ENCODE data around the gene ATIC. TPM values are rescaled to one million over a fixed set of nuclear protein-coding genes. Genes with fewer than 3 reads are reported as not detected.

ATIC gene
- total RNA-seq, 1 experiment from 2014 or later, result 173 TPM

DNA sequence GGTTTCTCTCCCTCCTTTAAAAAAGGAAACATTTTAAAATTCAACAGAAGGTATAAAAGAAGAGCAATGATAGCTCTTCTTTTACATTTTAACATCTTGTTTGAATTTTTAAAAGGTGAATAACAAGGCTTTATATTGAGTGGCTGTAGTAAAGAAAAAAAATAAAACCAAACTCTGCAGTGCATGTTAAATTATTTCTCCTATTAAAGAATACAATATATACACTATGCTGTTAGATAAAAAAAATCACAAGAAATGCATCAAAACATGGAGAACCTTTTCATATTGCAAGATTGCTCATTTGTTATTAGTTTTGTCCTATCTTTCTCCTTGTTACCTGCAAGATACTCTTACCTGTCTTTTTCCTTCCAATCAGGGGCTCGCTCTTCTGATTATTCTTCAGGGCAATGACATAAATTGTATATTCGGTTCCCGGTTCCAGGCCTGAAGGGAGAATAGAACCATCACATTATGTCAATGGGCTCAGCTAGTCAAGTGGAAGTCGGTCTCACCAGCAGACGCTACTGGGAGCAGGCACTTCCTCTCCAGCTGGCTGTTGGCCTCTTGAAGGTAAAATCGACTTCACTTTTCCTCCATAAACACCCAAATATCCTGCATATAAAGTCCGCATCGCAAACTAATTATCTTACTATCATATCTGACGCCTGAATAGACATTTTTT is 61.2 kb downstream of the ATIC start:
- H3K4me2 ChIP-seq (ENCODE audit: low read length), result no peak overlapping the region
- ChIA-PET RAD21 (ENCODE audit: low non-redundant PET in 1 of 2, low total read pairs in 2 of 2, uncharacterized antibody in 2 of 2, unreplicated experiment in 2 of 2) (no interaction called here), CTCF (no interaction called here), POLR2A (no interaction called here)
- TF ChIP-seq SRF (IDR thresholded peaks at IDR 0.05; ENCODE audit: low read depth) (no peak), ZNF274 (IDR thresholded peaks at IDR 0.05; ENCODE audit: low read depth, low read length) (no peak), ZFX (IDR thresholded peaks at IDR 0.05) (no peak), POLR2AphosphoS5 (IDR thresholded peaks at IDR 0.05; ENCODE audit: low read depth, low read length) (no peak), JUND (IDR thresholded peaks at IDR 0.05) (no peak), POLR2A (IDR thresholded peaks at IDR 0.05; ENCODE audit: borderline replicate concordance, extremely low read depth, insufficient read depth, insufficient read length) (no peak), FOSL1 (IDR thresholded peaks at IDR 0.05; ENCODE audit: low read depth) (no peak), ZBTB33 (IDR thresholded peaks at IDR 0.05; ENCODE audit: extremely low read depth, insufficient replicate concordance, low read length) (no peak), CBX3 (IDR thresholded peaks at IDR 0.05; ENCODE audit: low read depth) (no peak), EZH2phosphoT487 (IDR thresholded peaks at IDR 0.05; ENCODE audit: borderline replicate concordance) (no peak), MAX (IDR thresholded peaks at IDR 0.05) (no peak)
- TF ChIP-seq, protein P1, sequence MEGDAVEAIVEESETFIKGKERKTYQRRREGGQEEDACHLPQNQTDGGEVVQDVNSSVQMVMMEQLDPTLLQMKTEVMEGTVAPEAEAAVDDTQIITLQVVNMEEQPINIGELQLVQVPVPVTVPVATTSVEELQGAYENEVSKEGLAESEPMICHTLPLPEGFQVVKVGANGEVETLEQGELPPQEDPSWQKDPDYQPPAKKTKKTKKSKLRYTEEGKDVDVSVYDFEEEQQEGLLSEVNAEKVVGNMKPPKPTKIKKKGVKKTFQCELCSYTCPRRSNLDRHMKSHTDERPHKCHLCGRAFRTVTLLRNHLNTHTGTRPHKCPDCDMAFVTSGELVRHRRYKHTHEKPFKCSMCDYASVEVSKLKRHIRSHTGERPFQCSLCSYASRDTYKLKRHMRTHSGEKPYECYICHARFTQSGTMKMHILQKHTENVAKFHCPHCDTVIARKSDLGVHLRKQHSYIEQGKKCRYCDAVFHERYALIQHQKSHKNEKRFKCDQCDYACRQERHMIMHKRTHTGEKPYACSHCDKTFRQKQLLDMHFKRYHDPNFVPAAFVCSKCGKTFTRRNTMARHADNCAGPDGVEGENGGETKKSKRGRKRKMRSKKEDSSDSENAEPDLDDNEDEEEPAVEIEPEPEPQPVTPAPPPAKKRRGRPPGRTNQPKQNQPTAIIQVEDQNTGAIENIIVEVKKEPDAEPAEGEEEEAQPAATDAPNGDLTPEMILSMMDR (IDR thresholded peaks at IDR 0.05 in 2 of 3, conservative IDR thresholded peaks at IDR 0.05 in 1 of 3; ENCODE audit: borderline replicate concordance in 1 of 3, insufficient read depth in 1 of 3, low read depth in 2 of 3, low read length in 2 of 3), result no peak
- H3K79me2 ChIP-seq (ENCODE audit: insufficient read depth, low read length), result no peaks in the 10 kb centered on the region
- H4K20me1 ChIP-seq (ENCODE audit: insufficient read depth), result no peaks in the 10 kb centered on the region
- no peaks in the 10 kb centered on the region for H3K27me3 ChIP-seq (ENCODE audit: insufficient read depth, low read length)
- intact Hi-C loops (cut with micrococcal nuclease), result no loop called here
- no TSS peak for BruUV-seq (replicated peaks)
- no peak overlapping the region for H2AFZ ChIP-seq (ENCODE audit: low read depth, low read length, poor library complexity, severe bottlenecking)
- H3K36me3 ChIP-seq (ENCODE audit: control insufficient read depth in 1 of 2, insufficient read depth in 2 of 2, low read length in 2 of 2), result no peaks in the 10 kb centered on the region
- DNase-seq (ENCODE audit: low read depth, low spot score) (no peak), ATAC-seq (no peak)
- no peaks in the 10 kb centered on the region for H3K9me3 ChIP-seq (ENCODE audit: control insufficient read depth in 1 of 2, insufficient read depth in 1 of 2, low read depth in 1 of 2, low read length in 2 of 2)
- H3K9ac ChIP-seq (ENCODE audit: low read length), result no peak overlapping the region
- no peaks in the 10 kb centered on the region for H3K9me2 ChIP-seq (ENCODE audit: insufficient read depth)
- no peaks in the 10 kb centered on the region for H3K4me1 ChIP-seq (ENCODE audit: control insufficient read depth in 1 of 2, insufficient read depth in 2 of 2, low read length in 2 of 2)
- H3K4me3 ChIP-seq (replicated peaks in 1 of 2; ENCODE audit: low read depth in 1 of 2, low read length in 2 of 2), result no peak overlapping the region
- no peak overlapping the region for H3K27ac ChIP-seq (ENCODE audit: low read depth, low read length)

All from HCT116 (cell line).